K562 (cell line): ENCODE results near the gene CLDN12.

Experiments
- BMI1 ChIP-seq: fragments of 150-350 bp; IDR thresholded peaks from 2 replicates; pipeline ENCODE4 v1.6.1; 2014; ENCODE audit warnings: low read length
- CTCF ChIP-seq, 3 experiments: IDR thresholded peaks in 2 of 3; conservative IDR thresholded peaks in 1 of 3; 2 replicates each; pipeline ENCODE4 v1.5.1; 2011 to 2012; ENCODE audit warnings: low read length in 3 of 3, mild to moderate bottlenecking in 3 of 3, control low read depth in 2 of 3, improper control_type of control experiment in 1 of 3, inconsistent platforms in 1 of 3, low read depth in 1 of 3, mixed read lengths in 1 of 3, moderate library complexity in 1 of 3; ENCODE audit not compliant: insufficient read depth in 2 of 3
- FOXO4 ChIP-seq: fragments of 450-650 bp; formaldehyde crosslinking; IDR thresholded peaks from 2 replicates; pipeline ENCODE4 v1.4.0; 2020; ENCODE audit warnings: mild to moderate bottlenecking, moderate library complexity

- TF ChIP-seq FOXO4 (CRISPR knock-in tag), result no peak
- TF ChIP-seq CTCF (IDR thresholded peaks at IDR 0.05 in 2 of 3, conservative IDR thresholded peaks at IDR 0.05 in 1 of 3; ENCODE audit: insufficient read depth in 2 of 3, low read depth in 1 of 3, low read length in 3 of 3), result no peak
- TF ChIP-seq BMI1, result no peak
Observed at GRCh38 chr7:90401989-90402388, 1.3 kb upstream of the CLDN12 start.
